WTC11 (cell line): ENCODE results near the gene CLASP2. TPM values are rescaled to one million over a fixed set of nuclear protein-coding genes. Genes with fewer than 3 reads are reported as not detected.
A peak's percentile ranks its signal among the peaks of the same experiment; 100 is the strongest.
"Not testable (repeated sequence)": the region's sequence is repeated elsewhere in the genome, so short reads cannot be mapped to it uniquely, and the experiment has no call there.

Source experiments
- ATAC-seq: fragments of 200-7000 bp; cut with Tn5 transposase; 2 replicates; pipeline ENCODE4 v1.10.0; 2021; ENCODE audit warnings: mild to moderate bottlenecking, moderate library complexity
- CTCF ChIA-PET: fragments of 300-600 bp; sonication (Branson Sonifier 250); formaldehyde crosslinking; loops from one replicate; lab custom pipeline; 2021; ENCODE audit warnings: antibody characterized with exemption; lab: Charles Lee
- POLR2A ChIA-PET: fragments of 350-600 bp; sonication (Branson Sonifier 250); formaldehyde crosslinking; loops from one replicate; lab custom pipeline; 2021; ENCODE audit warnings: antibody characterized with exemption; lab: Charles Lee
- DNase-seq: peaks from one replicate; pipeline ENCODE4 v3.0.0; 2021; ENCODE audit warnings: low spot score
- H3K27ac Mint-ChIP-seq: 2 replicates; pipeline ENCODE4 v1.8.0; 2021; ENCODE audit warnings: mixed read lengths
- H3K27me3 Mint-ChIP-seq: 2 replicates; pipeline ENCODE4 v1.8.0; 2021; ENCODE audit warnings: low read depth, mild to moderate bottlenecking, moderate library complexity, mixed read lengths
- H3K36me3 Mint-ChIP-seq: 2 replicates; pipeline ENCODE4 v1.8.0; 2021; ENCODE audit warnings: mixed read lengths
- H3K4me1 Mint-ChIP-seq: 2 replicates; pipeline ENCODE4 v1.8.0; 2022; ENCODE audit warnings: mixed read lengths
- H3K4me3 Mint-ChIP-seq: 2 replicates; pipeline ENCODE4 v1.8.0; 2021; ENCODE audit warnings: mild to moderate bottlenecking, moderate library complexity, mixed read lengths
- H3K9me3 Mint-ChIP-seq: 2 replicates; pipeline ENCODE4 v1.8.0; 2021; ENCODE audit warnings: mixed read lengths
- ETV6 ChIP-seq: sonication (generic); formaldehyde crosslinking; IDR thresholded peaks from 2 replicates; pipeline ENCODE4 v1.8.1; 2022; ENCODE audit warnings: mild to moderate bottlenecking, missing genetic modification reagents
- FOXP1 ChIP-seq: sonication (generic); formaldehyde crosslinking; IDR thresholded peaks from 2 replicates; pipeline ENCODE4 v1.8.0; 2022; ENCODE audit warnings: missing genetic modification reagents, mild to moderate bottlenecking, moderate library complexity, borderline replicate concordance
- IRF2 ChIP-seq: sonication (generic); formaldehyde crosslinking; IDR thresholded peaks from 2 replicates; pipeline ENCODE4 v1.8.0; 2022; ENCODE audit warnings: low read depth, missing genetic modification reagents, borderline replicate concordance
- MXD4 ChIP-seq: fragments of 250-450 bp; sonication (Bioruptor Pico); IDR thresholded peaks from 2 replicates; pipeline ENCODE4 v1.8.0; 2021; ENCODE audit warnings: mild to moderate bottlenecking, moderate library complexity, borderline replicate concordance
- NFE2L1 ChIP-seq: sonication (generic); formaldehyde crosslinking; IDR thresholded peaks from 2 replicates; pipeline ENCODE4 v1.8.1; 2023; ENCODE audit warnings: missing genetic modification reagents
- NR1H2 ChIP-seq: sonication (generic); formaldehyde crosslinking; IDR thresholded peaks from 2 replicates; pipeline ENCODE4 v1.9.0; 2021; ENCODE audit warnings: mild to moderate bottlenecking, moderate library complexity, missing genetic modification reagents
- TP53 ChIP-seq: sonication (generic); formaldehyde crosslinking; IDR thresholded peaks from 2 replicates; pipeline ENCODE4 v1.8.1; 2023; ENCODE audit warnings: mild to moderate bottlenecking, missing genetic modification reagents
- ZBTB21 ChIP-seq: sonication (generic); formaldehyde crosslinking; IDR thresholded peaks from 2 replicates; pipeline ENCODE4 v1.8.1; 2023; ENCODE audit warnings: mild to moderate bottlenecking, missing genetic modification reagents, borderline replicate concordance
- ZNF396 ChIP-seq: fragments of 250-450 bp; sonication (Bioruptor Pico); IDR thresholded peaks from 2 replicates; pipeline ENCODE4 v1.8.0; 2021; ENCODE audit warnings: mild to moderate bottlenecking, moderate library complexity, borderline replicate concordance
- total RNA-seq: library from RNA; stranded (reverse); gene quantifications from 3 replicates; pipeline ENCODE4 v1.2.3, GENCODE V29; 2021
- TF ChIP-seq, protein P1 (sequence below): sonication (generic); formaldehyde crosslinking; IDR thresholded peaks from 2 replicates; pipeline ENCODE4 v1.8.1; 2023; ENCODE audit warnings: mild to moderate bottlenecking, missing genetic modification reagents
- TF ChIP-seq, protein P2 (sequence below): fragments of 250-450 bp; sonication (Bioruptor Pico); IDR thresholded peaks from 2 replicates; pipeline ENCODE4 v1.9.0; 2021; ENCODE audit warnings: mild to moderate bottlenecking
- TF ChIP-seq, protein P3 (sequence below): sonication (generic); formaldehyde crosslinking; IDR thresholded peaks from 2 replicates; pipeline ENCODE4 v1.8.1; 2023; ENCODE audit warnings: mild to moderate bottlenecking, missing genetic modification reagents, borderline replicate concordance

The CLASP2 gene
- total RNA-seq, 1 experiment from 2014 or later: 56.7 TPM

- ChIA-PET CTCF (no interaction called here), POLR2A (no interaction called here)
- Mint-ChIP-seq H3K27me3 (no peaks in the 10 kb centered on the region; the same call in 1 of the 2 replicates), H3K4me3 (no peak overlapping the region), H3K4me1 (peaks cover 16% of the 10 kb centered on the region), H3K27ac (peak overlapping the region; percentile 41; the same call in 1 of the 2 replicates), H3K9me3 (peaks cover 51% of the 10 kb centered on the region), H3K36me3 (peaks cover 44% of the 10 kb centered on the region)
- TF ChIP-seq, protein P1, sequence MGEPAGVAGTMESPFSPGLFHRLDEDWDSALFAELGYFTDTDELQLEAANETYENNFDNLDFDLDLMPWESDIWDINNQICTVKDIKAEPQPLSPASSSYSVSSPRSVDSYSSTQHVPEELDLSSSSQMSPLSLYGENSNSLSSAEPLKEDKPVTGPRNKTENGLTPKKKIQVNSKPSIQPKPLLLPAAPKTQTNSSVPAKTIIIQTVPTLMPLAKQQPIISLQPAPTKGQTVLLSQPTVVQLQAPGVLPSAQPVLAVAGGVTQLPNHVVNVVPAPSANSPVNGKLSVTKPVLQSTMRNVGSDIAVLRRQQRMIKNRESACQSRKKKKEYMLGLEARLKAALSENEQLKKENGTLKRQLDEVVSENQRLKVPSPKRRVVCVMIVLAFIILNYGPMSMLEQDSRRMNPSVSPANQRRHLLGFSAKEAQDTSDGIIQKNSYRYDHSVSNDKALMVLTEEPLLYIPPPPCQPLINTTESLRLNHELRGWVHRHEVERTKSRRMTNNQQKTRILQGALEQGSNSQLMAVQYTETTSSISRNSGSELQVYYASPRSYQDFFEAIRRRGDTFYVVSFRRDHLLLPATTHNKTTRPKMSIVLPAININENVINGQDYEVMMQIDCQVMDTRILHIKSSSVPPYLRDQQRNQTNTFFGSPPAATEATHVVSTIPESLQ: no peak
- TF ChIP-seq TP53 (CRISPR knock-in tag): peak; percentile 68; the same call in 1 of the 2 replicates
- ATAC-seq (no peak), DNase-seq (no peak)
Measured at GRCh38 chr3:33467786-33468185, 250.3 kb downstream of the CLASP2 start.

DNA sequence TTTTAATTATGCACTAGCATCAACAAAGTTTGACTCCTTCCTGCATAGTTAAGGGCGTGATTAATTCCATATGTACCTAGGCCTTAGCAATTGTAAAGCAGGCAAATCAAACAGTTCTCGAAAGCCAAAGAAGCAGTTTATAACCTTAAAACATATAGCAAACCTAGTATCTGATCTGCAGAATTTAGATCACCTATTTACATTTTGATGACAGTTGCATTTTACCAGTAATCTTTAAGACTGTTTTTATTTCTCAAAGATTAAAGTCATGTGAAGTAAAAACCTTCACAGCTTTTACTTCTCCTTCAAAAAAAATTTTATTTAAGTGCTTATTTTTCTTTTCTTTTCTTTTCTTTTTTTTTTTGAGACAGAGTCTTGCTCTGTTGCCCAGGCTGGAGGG, 257.0 kb downstream of the CLASP2 start:
- H3K9me3 Mint-ChIP-seq: peaks cover 67% of the 10 kb centered on the region
- POLR2A ChIA-PET: no interaction called here
- no peak overlapping the region for H3K27ac Mint-ChIP-seq
- ATAC-seq: no peak
- CTCF ChIA-PET: interaction anchor here (0.6 to 1.0 kb wide), 3 partner anchors 14 to 713 kb away, joined by 3 to 4 read pairs (median 3); partner anchors contain the start of gene UBP1
- TF ChIP-seq ZNF396 (CRISPR knock-in tag) (no peak), NFE2L1 (CRISPR knock-in tag) (no peak), ETV6 (CRISPR knock-in tag) (no peak), ZBTB21 (CRISPR knock-in tag) (no peak), MXD4 (CRISPR knock-in tag) (no peak), FOXP1 (CRISPR knock-in tag) (no peak), IRF2 (CRISPR knock-in tag) (no peak), NR1H2 (no peak)
- TF ChIP-seq, protein P2, sequence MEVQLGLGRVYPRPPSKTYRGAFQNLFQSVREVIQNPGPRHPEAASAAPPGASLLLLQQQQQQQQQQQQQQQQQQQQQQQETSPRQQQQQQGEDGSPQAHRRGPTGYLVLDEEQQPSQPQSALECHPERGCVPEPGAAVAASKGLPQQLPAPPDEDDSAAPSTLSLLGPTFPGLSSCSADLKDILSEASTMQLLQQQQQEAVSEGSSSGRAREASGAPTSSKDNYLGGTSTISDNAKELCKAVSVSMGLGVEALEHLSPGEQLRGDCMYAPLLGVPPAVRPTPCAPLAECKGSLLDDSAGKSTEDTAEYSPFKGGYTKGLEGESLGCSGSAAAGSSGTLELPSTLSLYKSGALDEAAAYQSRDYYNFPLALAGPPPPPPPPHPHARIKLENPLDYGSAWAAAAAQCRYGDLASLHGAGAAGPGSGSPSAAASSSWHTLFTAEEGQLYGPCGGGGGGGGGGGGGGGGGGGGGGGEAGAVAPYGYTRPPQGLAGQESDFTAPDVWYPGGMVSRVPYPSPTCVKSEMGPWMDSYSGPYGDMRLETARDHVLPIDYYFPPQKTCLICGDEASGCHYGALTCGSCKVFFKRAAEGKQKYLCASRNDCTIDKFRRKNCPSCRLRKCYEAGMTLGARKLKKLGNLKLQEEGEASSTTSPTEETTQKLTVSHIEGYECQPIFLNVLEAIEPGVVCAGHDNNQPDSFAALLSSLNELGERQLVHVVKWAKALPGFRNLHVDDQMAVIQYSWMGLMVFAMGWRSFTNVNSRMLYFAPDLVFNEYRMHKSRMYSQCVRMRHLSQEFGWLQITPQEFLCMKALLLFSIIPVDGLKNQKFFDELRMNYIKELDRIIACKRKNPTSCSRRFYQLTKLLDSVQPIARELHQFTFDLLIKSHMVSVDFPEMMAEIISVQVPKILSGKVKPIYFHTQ: no peak
- TF ChIP-seq, protein P3, sequence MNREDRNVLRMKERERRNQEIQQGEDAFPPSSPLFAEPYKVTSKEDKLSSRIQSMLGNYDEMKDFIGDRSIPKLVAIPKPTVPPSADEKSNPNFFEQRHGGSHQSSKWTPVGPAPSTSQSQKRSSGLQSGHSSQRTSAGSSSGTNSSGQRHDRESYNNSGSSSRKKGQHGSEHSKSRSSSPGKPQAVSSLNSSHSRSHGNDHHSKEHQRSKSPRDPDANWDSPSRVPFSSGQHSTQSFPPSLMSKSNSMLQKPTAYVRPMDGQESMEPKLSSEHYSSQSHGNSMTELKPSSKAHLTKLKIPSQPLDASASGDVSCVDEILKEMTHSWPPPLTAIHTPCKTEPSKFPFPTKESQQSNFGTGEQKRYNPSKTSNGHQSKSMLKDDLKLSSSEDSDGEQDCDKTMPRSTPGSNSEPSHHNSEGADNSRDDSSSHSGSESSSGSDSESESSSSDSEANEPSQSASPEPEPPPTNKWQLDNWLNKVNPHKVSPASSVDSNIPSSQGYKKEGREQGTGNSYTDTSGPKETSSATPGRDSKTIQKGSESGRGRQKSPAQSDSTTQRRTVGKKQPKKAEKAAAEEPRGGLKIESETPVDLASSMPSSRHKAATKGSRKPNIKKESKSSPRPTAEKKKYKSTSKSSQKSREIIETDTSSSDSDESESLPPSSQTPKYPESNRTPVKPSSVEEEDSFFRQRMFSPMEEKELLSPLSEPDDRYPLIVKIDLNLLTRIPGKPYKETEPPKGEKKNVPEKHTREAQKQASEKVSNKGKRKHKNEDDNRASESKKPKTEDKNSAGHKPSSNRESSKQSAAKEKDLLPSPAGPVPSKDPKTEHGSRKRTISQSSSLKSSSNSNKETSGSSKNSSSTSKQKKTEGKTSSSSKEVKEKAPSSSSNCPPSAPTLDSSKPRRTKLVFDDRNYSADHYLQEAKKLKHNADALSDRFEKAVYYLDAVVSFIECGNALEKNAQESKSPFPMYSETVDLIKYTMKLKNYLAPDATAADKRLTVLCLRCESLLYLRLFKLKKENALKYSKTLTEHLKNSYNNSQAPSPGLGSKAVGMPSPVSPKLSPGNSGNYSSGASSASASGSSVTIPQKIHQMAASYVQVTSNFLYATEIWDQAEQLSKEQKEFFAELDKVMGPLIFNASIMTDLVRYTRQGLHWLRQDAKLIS (CRISPR knock-in tag): no peak
- H3K4me3 Mint-ChIP-seq: no peak overlapping the region
- no peak for DNase-seq
- peaks cover 60% of the 10 kb centered on the region for H3K36me3 Mint-ChIP-seq
- H3K4me1 Mint-ChIP-seq: peaks cover 12% of the 10 kb centered on the region
- peaks cover 17% of the 10 kb centered on the region for H3K27me3 Mint-ChIP-seq

GRCh38 chr3:33459577-33459976, 258.5 kb downstream of the CLASP2 start:
- Mint-ChIP-seq H3K27me3 (peaks cover 17% of the 10 kb centered on the region), H3K9me3 (peaks cover 64% of the 10 kb centered on the region), H3K36me3 (peaks cover 66% of the 10 kb centered on the region)
- H3K4me3 Mint-ChIP-seq, H3K27ac Mint-ChIP-seq, POLR2A ChIA-PET, ATAC-seq, CTCF ChIA-PET, DNase-seq, H3K4me1 Mint-ChIP-seq: not testable (repeated sequence)
